MCF 10A (cell line): ENCODE results near the gene STRIP2. TPM values are rescaled to one million over a fixed set of nuclear protein-coding genes. Genes with fewer than 3 reads are reported as not detected.
A peak's percentile ranks its signal among the peaks of the same experiment; 100 is the strongest.

ENCODE experiments used
- BruUV-seq: library from RNA; stranded (reverse); fragments of 400-500 nt; replicated peaks from 2 replicates; lab custom pipeline; 2021; lab: Mats Ljungman, UMichigan
- CTCF ChIA-PET: fragments of 300-600 bp; sonication (Branson Sonifier 250); formaldehyde crosslinking; extraction: SDS; loops from one replicate; lab custom pipeline; 2021; ENCODE audit warnings: antibody characterized with exemption, inconsistent platforms; lab: Yijun Ruan, JAX
- POLR2A ChIA-PET: fragments of 300-600, 350-650 bp; sonication (Branson Sonifier 250); formaldehyde crosslinking; extraction: SDS; loops from one replicate; lab custom pipeline; 2020; ENCODE audit warnings: antibody characterized with exemption, inconsistent platforms; lab: Yijun Ruan, JAX
- DNase-seq: peaks from one replicate; pipeline ENCODE4 v3.0.0-alpha.2; 2018; ENCODE audit not compliant: unreplicated experiment
- H3K27ac Mint-ChIP-seq: one replicate; pipeline ENCODE4 v1.8.0; 2022; ENCODE audit warnings: mild to moderate bottlenecking, low read depth, mixed read lengths; ENCODE audit not compliant: unreplicated experiment
- H3K27me3 Mint-ChIP-seq: one replicate; pipeline ENCODE4 v1.8.0; 2022; ENCODE audit warnings: mixed read lengths; ENCODE audit not compliant: insufficient read depth, unreplicated experiment
- H3K36me3 Mint-ChIP-seq: one replicate; pipeline ENCODE4 v1.8.0; 2022; ENCODE audit warnings: mild to moderate bottlenecking, moderate library complexity, mixed read lengths; ENCODE audit not compliant: insufficient read depth, unreplicated experiment
- H3K4me1 Mint-ChIP-seq: one replicate; pipeline ENCODE4 v1.8.0; 2022; ENCODE audit warnings: mixed read lengths; ENCODE audit not compliant: insufficient read depth, unreplicated experiment
- H3K4me3 Mint-ChIP-seq: one replicate; pipeline ENCODE4 v1.8.0; 2022; ENCODE audit warnings: mild to moderate bottlenecking, moderate library complexity, mixed read lengths; ENCODE audit not compliant: unreplicated experiment
- H3K9me3 Mint-ChIP-seq: one replicate; pipeline ENCODE4 v1.8.0; 2022; ENCODE audit warnings: mixed read lengths; ENCODE audit not compliant: unreplicated experiment
- intact Hi-C: fragments of 100-400 bp; cut with micrococcal nuclease; formaldehyde crosslinking; loops from 2 replicates; pipeline ENCODE4 v1.14.1; 2022
- total RNA-seq: library from RNA; stranded (reverse); gene quantifications from 2 replicates; pipeline ENCODE4 v1.2.3, GENCODE V29; 2022
- TF ChIP-seq, protein P1 (sequence below): fragments of 200-600 bp; IDR thresholded peaks from one replicate; pipeline ENCODE4 v1.8.0; 2022; ENCODE audit warnings: antibody characterized with exemption, mild to moderate bottlenecking; ENCODE audit not compliant: unreplicated experiment

STRIP2 gene
- total RNA-seq, 1 experiment from 2014 or later, result 6.3 TPM

DNA sequence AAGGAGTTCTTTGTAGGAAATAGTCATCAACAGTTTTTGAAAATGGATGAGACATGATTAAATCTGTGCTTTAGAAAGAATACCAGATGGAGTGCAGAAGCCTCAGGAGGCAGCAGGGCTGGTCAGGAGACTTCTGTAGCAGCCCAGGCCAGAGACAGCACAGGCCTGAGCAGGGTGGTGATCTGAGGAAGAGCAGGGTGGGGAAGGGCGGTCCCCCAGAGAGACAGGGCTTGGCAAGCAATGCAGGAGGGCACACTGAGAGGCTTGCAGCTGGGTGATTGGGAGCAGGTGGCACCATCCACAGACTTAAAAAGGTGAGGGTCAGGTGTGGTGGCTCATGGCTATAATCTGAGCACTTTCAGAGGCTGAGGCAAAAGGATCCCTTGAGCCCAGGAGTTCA is 63.8 kb downstream of the STRIP2 start:
- no peak for DNase-seq
- Mint-ChIP-seq H3K4me3 (no peak overlapping the region), H3K27me3 (no peaks in the 10 kb centered on the region), H3K27ac (no peak overlapping the region), H3K36me3 (peaks cover 6% of the 10 kb centered on the region), H3K4me1 (peaks cover 6% of the 10 kb centered on the region), H3K9me3 (no peaks in the 10 kb centered on the region)
- ChIA-PET CTCF (interaction anchor here (3.4 kb wide), 1 partner anchor 146 kb away, joined by 16 read pairs; no protein-coding TSS in a partner anchor), POLR2A (no interaction called here)
- TF ChIP-seq, protein P1, sequence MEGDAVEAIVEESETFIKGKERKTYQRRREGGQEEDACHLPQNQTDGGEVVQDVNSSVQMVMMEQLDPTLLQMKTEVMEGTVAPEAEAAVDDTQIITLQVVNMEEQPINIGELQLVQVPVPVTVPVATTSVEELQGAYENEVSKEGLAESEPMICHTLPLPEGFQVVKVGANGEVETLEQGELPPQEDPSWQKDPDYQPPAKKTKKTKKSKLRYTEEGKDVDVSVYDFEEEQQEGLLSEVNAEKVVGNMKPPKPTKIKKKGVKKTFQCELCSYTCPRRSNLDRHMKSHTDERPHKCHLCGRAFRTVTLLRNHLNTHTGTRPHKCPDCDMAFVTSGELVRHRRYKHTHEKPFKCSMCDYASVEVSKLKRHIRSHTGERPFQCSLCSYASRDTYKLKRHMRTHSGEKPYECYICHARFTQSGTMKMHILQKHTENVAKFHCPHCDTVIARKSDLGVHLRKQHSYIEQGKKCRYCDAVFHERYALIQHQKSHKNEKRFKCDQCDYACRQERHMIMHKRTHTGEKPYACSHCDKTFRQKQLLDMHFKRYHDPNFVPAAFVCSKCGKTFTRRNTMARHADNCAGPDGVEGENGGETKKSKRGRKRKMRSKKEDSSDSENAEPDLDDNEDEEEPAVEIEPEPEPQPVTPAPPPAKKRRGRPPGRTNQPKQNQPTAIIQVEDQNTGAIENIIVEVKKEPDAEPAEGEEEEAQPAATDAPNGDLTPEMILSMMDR, result no peak
- intact Hi-C loops, result no loop called here
- BruUV-seq, result no TSS peak

DNA sequence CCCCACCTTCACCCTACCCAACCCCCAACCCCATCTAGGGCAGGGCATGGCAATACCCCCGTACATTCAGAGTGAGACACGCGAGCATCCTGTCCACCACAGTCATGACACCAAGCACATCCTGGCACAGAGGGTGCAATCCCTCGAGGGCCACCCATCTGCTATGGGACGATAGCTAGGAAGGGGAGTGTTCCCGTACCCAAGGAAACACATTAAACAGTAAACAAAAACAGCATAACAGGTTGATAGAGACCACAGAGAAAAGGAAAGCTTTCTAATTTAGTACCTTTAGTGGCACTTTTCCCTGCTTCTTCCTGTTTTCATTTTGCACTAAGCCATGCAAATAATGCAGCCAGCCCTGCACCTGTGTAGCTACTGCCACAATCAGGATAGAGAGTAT is 65.8 kb downstream of the STRIP2 start:
- H3K36me3 Mint-ChIP-seq, result peaks cover 6% of the 10 kb centered on the region
- intact Hi-C loops, result no loop called here
- peaks cover 6% of the 10 kb centered on the region for H3K4me1 Mint-ChIP-seq
- H3K9me3 Mint-ChIP-seq, result no peaks in the 10 kb centered on the region
- H3K4me3 Mint-ChIP-seq, result no peak overlapping the region
- DNase-seq, result no peak
- no peaks in the 10 kb centered on the region for H3K27me3 Mint-ChIP-seq
- TF ChIP-seq, protein P1, result no peak
- CTCF ChIA-PET, result interaction anchor here (0.6 to 3.4 kb wide), 5 partner anchors 110 to 1046 kb away, joined by 3 to 16 read pairs (median 4); no protein-coding TSS in a partner anchor
- no peak overlapping the region for H3K27ac Mint-ChIP-seq
- POLR2A ChIA-PET, result interaction anchor here (0.8 kb wide), 1 partner anchor 111 kb away, joined by 3 read pairs; no protein-coding TSS in a partner anchor
- BruUV-seq, result no TSS peak

DNA sequence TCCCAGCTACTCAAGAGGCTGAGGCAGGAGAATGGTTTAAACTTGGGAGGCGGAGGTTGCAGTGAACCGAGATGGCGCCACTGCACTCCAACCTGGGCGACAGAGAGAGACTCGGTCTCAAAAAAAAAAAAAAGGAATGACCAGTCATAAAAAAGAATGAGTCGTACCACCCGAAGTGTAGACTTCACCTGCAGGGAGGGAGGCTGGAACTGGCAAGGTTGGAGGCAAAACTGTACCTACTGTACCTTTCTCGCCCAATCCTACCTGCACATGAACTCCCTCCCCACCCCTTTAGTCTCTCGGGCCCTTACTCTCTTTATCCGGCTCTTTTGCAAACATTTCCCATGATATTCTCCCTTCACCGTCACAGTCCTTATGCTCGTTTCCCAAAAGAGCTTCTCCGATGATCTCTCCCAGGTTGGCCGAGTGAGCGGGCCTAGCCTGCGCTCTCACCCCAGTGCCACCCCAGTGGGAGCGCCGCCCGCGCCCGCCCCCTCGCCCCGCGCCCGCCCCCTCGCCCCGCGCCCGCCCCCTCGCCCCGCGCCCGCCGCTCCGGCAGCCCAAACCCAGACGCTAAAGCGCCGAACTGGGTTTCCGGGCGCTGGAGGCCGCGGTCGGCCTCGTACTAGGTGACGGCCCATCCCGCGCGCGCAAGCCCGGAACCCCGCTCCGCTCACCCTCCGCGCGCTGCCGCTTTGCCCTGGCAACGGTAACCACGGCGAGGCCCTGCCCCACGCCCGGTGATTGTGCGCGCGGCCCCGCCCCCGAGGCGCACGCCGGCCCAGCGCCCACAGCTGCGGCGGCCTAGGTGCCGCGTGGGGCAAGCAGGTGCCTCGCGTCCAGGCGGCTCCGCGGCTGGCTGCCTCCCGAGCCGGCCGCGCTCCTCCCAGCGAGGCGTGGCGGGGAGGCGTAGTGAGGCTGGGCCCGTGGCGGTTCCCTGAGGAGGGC is 67.8 kb downstream of the STRIP2 start, which contains the start of gene SMKR1:
SMKR1 (plus strand) TSS at position 772 of the 948 bp plus-strand sequence. CDS start 294 bp downstream, outside the sequence.
- H3K9me3 Mint-ChIP-seq, result no peaks in the 10 kb centered on the region
- peak within 1 kb of the TSS; percentile 71 for H3K4me3 Mint-ChIP-seq
- TF ChIP-seq, protein P1, result no peak
- CTCF ChIA-PET, result interaction anchor here (0.5 to 0.6 kb wide), 2 partner anchors 139 to 159 kb away, joined by 3 to 4 read pairs; no protein-coding TSS in a partner anchor
- peaks cover 1% of the 10 kb centered on the region for H3K36me3 Mint-ChIP-seq
- POLR2A ChIA-PET, result interaction anchor here (0.5 to 0.8 kb wide), 2 partner anchors 99 to 669 kb away, joined by 3 read pairs; no protein-coding TSS in a partner anchor
- H3K4me1 Mint-ChIP-seq, result peaks cover 6% of the 10 kb centered on the region
- peak within 1 kb of the TSS; percentile 59 for H3K27ac Mint-ChIP-seq
- BruUV-seq, result no TSS peak
- peak; percentile 63 for DNase-seq
- intact Hi-C loops, result no loop called here
- H3K27me3 Mint-ChIP-seq, result no peaks in the 10 kb centered on the region
